ENCODE measurements around the gene HMGA1.

HMGA1 gene

GRCh38 chr6:34236443-34237315 lies at the start of gene HMGA1:
TSS of gene HMGA1 (plus strand) at chr6:34236873. CDS start at chr6:34240781, 3,908 bp downstream.
- peak; percentile 85 for DNase-seq (ENCODE audit: low spot score)
- CTCF ChIA-PET = interaction anchor here (0.6 to 1.4 kb wide), 5 partner anchors 13 to 1835 kb away, joined by 3 to 7 read pairs (median 5); no protein-coding TSS in a partner anchor
- TF ChIP-seq CTCF (conservative IDR thresholded peaks at IDR 0.05; ENCODE audit: low read depth) = no peak
- H3K27ac ChIP-seq = peak within 1 kb of the TSS; percentile 88
- POLR2A ChIA-PET (ENCODE audit: low non-redundant PET) = interaction anchor here (0.5 to 1.3 kb wide), 7 partner anchors 10 to 188 kb away, joined by 3 to 13 read pairs (median 4); no protein-coding TSS in a partner anchor

- TF ChIP-seq CTCF (conservative IDR thresholded peaks at IDR 0.05; ENCODE audit: low read depth) = no peak
- ChIA-PET POLR2A (ENCODE audit: low non-redundant PET) (no interaction called here), CTCF (interaction anchor here (0.5 to 2.0 kb wide), 3 partner anchors 18 to 26 kb away, joined by 3 to 7 read pairs (median 7); no protein-coding TSS in a partner anchor)
- H3K27ac ChIP-seq = no peak overlapping the region
- no peak for DNase-seq (ENCODE audit: low spot score)
Measured at GRCh38 chr6:34189806-34190503, 46.7 kb upstream of the HMGA1 start.

- ChIA-PET CTCF (interaction anchor here (0.5 to 1.0 kb wide), 4 partner anchors 19 to 27 kb away, joined by 3 to 7 read pairs (median 4); no protein-coding TSS in a partner anchor), POLR2A (ENCODE audit: low non-redundant PET) (interaction anchor here (0.7 kb wide), 1 partner anchor 90 kb away, joined by 3 read pairs; no protein-coding TSS in a partner anchor)
- no peak for DNase-seq (ENCODE audit: low spot score)
- TF ChIP-seq CTCF (conservative IDR thresholded peaks at IDR 0.05; ENCODE audit: low read depth) = no peak
- no peak overlapping the region for H3K27ac ChIP-seq
Measured at GRCh38 chr6:34190504-34191122, 46.1 kb upstream of the HMGA1 start.

- TF ChIP-seq CTCF (conservative IDR thresholded peaks at IDR 0.05; ENCODE audit: low read depth) = no peak
- DNase-seq (ENCODE audit: low spot score) = no peak
- ChIA-PET CTCF (no interaction called here), POLR2A (ENCODE audit: low non-redundant PET) (no interaction called here)
- H3K27ac ChIP-seq = no peak overlapping the region
Measured at GRCh38 chr6:34194772-34195171, 41.9 kb upstream of the HMGA1 start.

- ChIA-PET CTCF (interaction anchor here (0.5 to 2.5 kb wide), 24 partner anchors 11 to 1129 kb away, joined by 3 to 22 read pairs (median 3); partner anchors contain the start of genes HMGA1 and NUDT3), POLR2A (ENCODE audit: low non-redundant PET) (interaction anchor here (1.2 kb wide), 1 partner anchor 41 kb away, joined by 5 read pairs; the partner anchor contains the start of gene HMGA1)
- DNase-seq (ENCODE audit: low spot score) = no peak
- H3K27ac ChIP-seq = no peak overlapping the region
- TF ChIP-seq CTCF (conservative IDR thresholded peaks at IDR 0.05; ENCODE audit: low read depth) = no peak
Measured at GRCh38 chr6:34195726-34196115, 41.0 kb upstream of the HMGA1 start.
